Bone marrow (tissue), 2 donors: ENCODE measurements around the gene CACTIN.
A peak's percentile ranks its signal among the peaks of the same experiment; 100 is the strongest.
"Not testable (repeated sequence)": the region's sequence is repeated elsewhere in the genome, so short reads cannot be mapped to it uniquely, and the experiment has no call there.

Source experiments
- DNase-seq, 2 donors: peaks; one replicate each; lab custom pipeline; 2025; lab: John Stamatoyannopoulos, UW

The CACTIN gene

GRCh38 chr19:3586707-3587346 lies 39.8 kb downstream of the CACTIN start:
- no peak for DNase-seq

DNA sequence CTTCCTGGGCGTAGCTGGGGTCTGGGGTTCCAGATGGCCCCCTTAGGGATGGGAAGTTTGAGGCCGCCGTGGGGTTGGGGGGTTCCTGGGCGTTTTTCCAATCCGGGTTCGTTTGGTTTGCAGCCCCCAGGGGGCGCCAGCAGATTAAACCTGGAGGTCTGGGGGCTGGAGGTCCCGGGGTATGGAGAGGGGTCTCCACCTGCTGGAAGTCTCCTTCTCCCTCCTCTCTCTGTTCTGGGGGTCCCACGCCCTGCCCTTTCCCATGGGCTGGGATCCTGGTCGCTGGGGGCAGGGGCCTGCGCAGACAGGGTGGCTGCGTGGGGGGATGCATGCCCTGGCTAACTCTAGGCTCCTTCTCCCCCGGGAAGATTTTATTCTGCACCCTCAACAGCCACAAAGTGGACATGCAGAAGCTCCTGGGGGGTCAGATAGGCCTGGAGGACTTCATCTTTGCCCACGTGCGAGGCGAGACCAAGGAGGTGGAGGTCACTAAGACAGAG lies 40.4 kb downstream of the CACTIN start:
- no peak for DNase-seq

- DNase-seq = no peak
These were observed 41.1 kb downstream of the CACTIN start, which contains the start of gene GIPC3 for GRCh38 chr19:3585301-3586126. TSS of gene GIPC3 (plus strand) at chr19:3585478. CDS start at chr19:3585598, 120 bp downstream.

DNA sequence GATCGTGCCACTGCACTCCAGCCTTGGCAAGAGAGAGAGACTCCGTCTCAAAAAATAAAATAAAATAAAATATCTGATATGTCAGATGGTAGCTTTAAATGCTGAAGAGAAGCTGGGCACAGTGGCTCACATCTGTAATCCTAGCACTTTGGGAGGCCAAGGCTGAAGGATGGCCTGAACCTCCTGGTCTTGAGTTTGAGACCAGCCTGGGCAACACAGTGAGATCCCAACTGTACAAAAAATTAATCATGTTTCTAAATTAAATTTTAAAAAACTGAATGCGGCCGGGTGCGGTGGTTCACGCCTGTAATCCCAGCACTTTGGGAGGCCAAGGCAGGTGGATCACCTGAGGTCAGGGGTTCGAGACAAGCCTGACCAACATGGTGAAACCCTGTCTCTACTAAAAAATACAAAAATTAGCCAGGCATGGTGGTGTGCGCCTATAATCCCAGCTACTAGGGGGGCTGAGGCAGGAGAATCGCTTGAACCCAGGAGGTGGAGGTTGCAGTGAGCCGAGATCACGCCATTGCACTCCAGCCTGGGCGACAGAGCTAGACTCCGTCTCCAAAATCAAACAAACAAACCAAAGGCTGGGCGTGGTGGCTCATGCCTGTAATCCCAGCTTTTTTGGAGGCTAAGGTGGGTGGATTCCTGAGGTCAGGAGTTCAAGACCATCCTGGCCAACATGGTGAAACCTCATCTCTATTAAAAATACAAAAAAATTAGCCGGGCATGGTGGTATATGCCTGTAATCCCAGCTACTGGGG lies 42.4 kb downstream of the CACTIN start:
- not testable (repeated sequence) for DNase-seq

- not testable (repeated sequence) for DNase-seq
These were observed 44.8 kb downstream of the CACTIN start for GRCh38 chr19:3581792-3582191.

- no peak for DNase-seq
These were observed 46.2 kb downstream of the CACTIN start for GRCh38 chr19:3580156-3580934.

GRCh38 chr19:3578390-3578789 lies 48.2 kb downstream of the CACTIN start:
- no peak for DNase-seq

- DNase-seq = no peak
These were observed 48.8 kb downstream of the CACTIN start for GRCh38 chr19:3577723-3578344.

GRCh38 chr19:3576696-3577443 lies 49.7 kb downstream of the CACTIN start:
- DNase-seq = no peak

DNA sequence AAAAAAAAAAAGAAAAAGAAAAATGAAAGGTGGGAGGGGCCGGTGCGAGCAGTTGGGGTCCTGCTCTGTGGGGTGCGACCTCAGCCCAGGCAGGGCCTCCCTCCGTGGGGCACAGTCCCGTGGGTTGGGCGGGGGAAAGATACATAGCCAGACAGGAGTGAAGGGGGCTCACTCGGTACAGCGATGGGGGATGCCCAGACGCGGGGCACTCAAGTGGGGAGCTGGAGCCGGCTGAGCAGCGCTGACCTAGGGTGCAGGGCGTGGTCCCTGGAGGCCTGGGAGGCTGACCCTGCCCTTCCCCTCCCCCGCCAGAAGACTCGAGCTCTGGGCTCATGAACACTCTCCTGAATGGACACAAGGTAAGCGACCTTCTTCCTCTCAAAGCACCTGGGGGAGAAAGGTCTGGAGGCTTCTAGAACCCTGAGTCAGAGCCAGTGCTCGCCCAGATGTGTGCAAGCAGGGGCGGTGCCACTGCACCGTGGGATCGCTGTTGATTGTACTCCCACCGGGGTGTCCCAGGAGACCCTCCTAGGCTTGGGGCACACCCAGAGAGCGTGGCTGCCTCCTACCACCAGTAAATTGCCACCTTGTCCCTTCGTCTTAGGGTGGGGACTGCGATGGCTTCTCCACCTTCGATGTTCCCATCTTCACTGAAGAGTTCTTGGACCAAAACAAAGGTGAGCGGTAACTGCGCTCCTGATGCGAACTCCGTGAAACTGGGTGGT lies 50.5 kb downstream of the CACTIN start:
- no peak for DNase-seq

- DNase-seq = no peak
These were observed 51.3 kb downstream of the CACTIN start for GRCh38 chr19:3575260-3575741.

DNA sequence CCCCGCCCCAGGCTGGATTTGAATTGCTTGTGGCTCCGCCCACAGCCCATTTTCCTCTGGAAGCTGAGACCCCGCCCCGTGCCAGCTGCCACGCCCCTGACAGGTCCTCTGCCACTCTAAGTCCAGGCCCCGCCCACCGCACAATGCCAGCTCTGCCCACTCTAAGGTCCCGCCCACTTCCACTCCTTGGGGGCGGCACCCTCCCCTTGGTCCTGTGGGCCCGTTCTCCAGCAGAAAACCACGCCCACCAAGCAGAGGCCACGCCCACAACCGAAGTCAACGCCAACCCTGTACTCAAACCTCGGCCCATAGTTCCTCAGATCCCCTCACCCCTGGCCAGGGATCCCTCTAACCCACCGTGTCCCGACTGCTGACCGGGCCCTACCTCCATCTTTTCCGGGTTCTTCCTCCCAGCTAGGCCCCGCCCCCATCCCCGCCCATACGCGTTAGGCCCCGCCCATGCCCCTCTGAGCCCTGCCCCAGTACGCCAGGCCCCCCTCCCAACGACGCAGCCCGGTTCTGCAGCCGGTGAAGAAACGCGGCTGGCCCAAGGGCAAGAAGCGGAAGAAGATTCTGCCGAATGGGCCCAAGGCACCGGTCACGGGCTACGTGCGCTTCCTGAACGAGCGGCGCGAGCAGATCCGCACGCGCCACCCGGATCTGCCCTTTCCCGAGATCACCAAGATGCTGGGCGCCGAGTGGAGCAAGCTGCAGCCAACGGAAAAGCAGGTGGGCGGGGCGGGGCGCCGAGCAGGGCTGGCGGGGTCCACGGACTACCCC lies 52.5 kb downstream of the CACTIN start:
- DNase-seq = peak; percentile 67 to 77

DNA sequence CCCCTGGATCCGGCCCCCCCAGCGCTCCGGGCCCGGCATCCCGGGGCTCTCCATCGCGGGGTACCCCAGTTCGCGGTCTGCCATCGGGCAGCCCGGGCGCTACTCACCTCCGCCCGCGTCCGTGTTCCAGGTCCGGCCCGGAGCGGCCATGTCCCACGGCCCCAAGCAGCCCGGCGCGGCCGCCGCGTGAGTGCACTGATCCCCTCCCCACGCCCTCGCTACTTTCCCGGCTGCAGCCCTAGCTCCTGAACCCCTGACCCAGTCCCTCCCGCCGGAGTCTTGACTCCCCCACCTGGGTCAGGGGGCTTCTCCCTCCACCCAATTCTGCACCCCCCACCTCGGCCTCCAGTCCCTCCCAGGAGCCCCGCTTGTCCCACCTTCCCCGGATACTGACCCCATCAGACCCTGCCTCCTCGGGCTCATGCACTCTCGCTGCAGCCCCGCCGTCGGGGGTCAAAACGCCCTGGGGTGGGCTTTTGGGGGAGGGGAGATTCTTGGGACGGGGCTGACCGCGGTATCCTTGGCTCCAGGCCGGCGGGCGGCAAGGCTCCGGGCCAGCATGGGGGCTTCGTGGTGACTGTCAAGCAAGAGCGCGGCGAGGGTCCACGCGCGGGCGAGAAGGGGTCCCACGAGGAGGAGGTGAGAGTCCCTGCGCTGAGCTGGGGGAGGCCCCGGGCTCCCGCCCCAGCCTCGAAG lies 53.3 kb downstream of the CACTIN start:
- DNase-seq = no peak

DNA sequence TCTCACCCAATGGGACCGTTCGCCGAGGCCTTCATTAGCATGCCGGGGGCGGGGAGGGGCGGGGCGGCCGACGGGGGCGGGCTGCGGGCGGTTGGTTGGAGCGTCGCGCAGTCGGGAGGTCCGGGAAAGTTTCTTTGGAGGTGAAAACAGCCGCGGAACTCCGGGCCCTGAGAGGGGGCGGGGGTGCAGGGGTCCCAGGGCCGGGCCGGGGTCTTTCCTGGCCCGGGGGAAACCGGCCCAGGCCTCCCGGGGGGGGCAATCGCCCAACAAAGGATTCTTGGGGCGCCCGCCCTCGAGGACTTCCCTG lies 53.8 kb downstream of the CACTIN start, which contains the start of gene HMG20B:
Gene HMG20B, plus strand, starts transcription at position 90 of the 307 bp plus-strand sequence. CDS start 366 bp downstream, outside the sequence.
- DNase-seq = no peak

- peak; percentile 90 to 99 for DNase-seq
These were observed 54.3 kb downstream of the CACTIN start for GRCh38 chr19:3572132-3572854.

DNA sequence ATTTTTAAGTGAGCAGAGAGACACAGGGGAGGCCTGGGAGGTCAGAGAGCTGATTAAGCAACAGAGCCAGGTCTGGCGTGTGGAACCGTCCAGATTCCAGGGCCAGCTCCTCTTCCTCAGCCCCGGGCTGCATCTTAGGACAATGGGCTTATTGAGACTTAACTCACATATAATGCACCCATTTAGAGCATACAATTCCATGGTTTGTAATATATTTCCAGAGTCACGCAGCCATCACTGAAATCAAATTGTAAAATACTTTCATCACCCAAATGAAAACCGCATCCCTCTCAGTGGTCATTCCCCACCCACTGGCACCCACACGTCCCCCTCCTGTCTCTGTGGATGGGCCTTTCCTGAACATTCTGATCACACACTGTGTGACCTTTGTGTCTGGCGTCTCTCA lies 56.0 kb downstream of the CACTIN start:
- no peak for DNase-seq

GRCh38 chr19:3570042-3570441 lies 56.5 kb downstream of the CACTIN start:
- DNase-seq = not testable (repeated sequence)
